GM23248 (cell line): ENCODE measurements around the gene TMEM91. TPM values are rescaled to one million over a fixed set of nuclear protein-coding genes. Genes with fewer than 3 reads are reported as not detected.

Experiments used
- DNase-seq: peaks from one replicate; pipeline ENCODE4 v3.0.0-alpha.2; 2015
- H2AFZ ChIP-seq: fragments of 200-600 bp; sonication (generic); 2 replicates; pipeline ENCODE4 v1.6.1; 2016; ENCODE audit warnings: antibody characterized with exemption
- H3F3A ChIP-seq: fragments of 200-600 bp; sonication (generic); 2 replicates; pipeline ENCODE4 v1.6.1; 2016; ENCODE audit warnings: mild to moderate bottlenecking, antibody characterized with exemption, mixed run types; ENCODE audit not compliant: insufficient read depth
- H3K27ac ChIP-seq: fragments of 200-600 bp; sonication (generic); 2 replicates; pipeline ENCODE4 v1.5.1; 2016; ENCODE audit warnings: mild to moderate bottlenecking
- H3K27me3 ChIP-seq: fragments of 200-600 bp; sonication (generic); replicated peaks from 2 replicates; pipeline ENCODE4 v1.6.1; 2016; ENCODE audit warnings: mild to moderate bottlenecking; ENCODE audit not compliant: insufficient read depth
- H3K36me3 ChIP-seq: fragments of 200-600 bp; sonication (generic); 2 replicates; pipeline ENCODE4 v1.6.1; 2016; ENCODE audit warnings: low read depth, mild to moderate bottlenecking
- H3K4me1 ChIP-seq: fragments of 200-600 bp; sonication (generic); 2 replicates; pipeline ENCODE4 v1.6.1; 2016; ENCODE audit warnings: mild to moderate bottlenecking; ENCODE audit not compliant: insufficient read depth
- H3K4me2 ChIP-seq: fragments of 200-600 bp; sonication (generic); one replicate; pipeline ENCODE4 v1.6.1; 2016; ENCODE audit warnings: mild to moderate bottlenecking; ENCODE audit not compliant: unreplicated experiment
- H3K4me3 ChIP-seq: fragments of 200-600 bp; sonication (generic); 2 replicates; pipeline ENCODE4 v1.5.1; 2016; ENCODE audit warnings: mild to moderate bottlenecking
- H3K79me2 ChIP-seq: fragments of 200-600 bp; sonication (generic); 2 replicates; pipeline ENCODE4 v1.6.1; 2016; ENCODE audit warnings: mild to moderate bottlenecking; ENCODE audit not compliant: insufficient read depth
- H3K9ac ChIP-seq: fragments of 200-600 bp; sonication (generic); 2 replicates; pipeline ENCODE4 v1.6.1; 2016; ENCODE audit warnings: mild to moderate bottlenecking
- H3K9me2 ChIP-seq: fragments of 200-600 bp; sonication (generic); 2 replicates; pipeline ENCODE4 v1.6.1; 2016; ENCODE audit warnings: mixed run types, mild to moderate bottlenecking, moderate library complexity; ENCODE audit not compliant: insufficient read depth
- H3K9me3 ChIP-seq: fragments of 200-600 bp; sonication (generic); one replicate; pipeline ENCODE4 v1.6.1; 2017; ENCODE audit warnings: low read depth
- H4K20me1 ChIP-seq: fragments of 200-600 bp; sonication (generic); 2 replicates; pipeline ENCODE4 v1.6.0; 2016; ENCODE audit not compliant: insufficient read depth
- EZH2 ChIP-seq: fragments of 200-600 bp; sonication (generic); IDR thresholded peaks from 2 replicates; pipeline ENCODE4 v1.6.1; 2018; ENCODE audit warnings: antibody characterized with exemption, mild to moderate bottlenecking; ENCODE audit not compliant: insufficient read depth, poor library complexity, severe bottlenecking
- EZH2phosphoT487 ChIP-seq: fragments of 200-600 bp; sonication (generic); IDR thresholded peaks from 2 replicates; pipeline ENCODE4 v1.6.1; 2018; ENCODE audit warnings: antibody characterized with exemption, moderate library complexity, mild to moderate bottlenecking, low read depth; ENCODE audit not compliant: insufficient read depth
- WGBS, 2 experiments: methylation state at CpG; one replicate each; pipeline ENCODE4 v1.1.6; 2015 to 2017; ENCODE audit warnings: low lambda C conversion rate in 2 of 2, low coverage in 1 of 2; ENCODE audit errors: missing lambda C conversion rate in 2 of 2; 5-methylcytosine and 5-hydroxymethylcytosine counted together
- in situ Hi-C: fragments of 300-500 bp; cut with MboI; formaldehyde crosslinking; loops from 2 replicates; pipeline ENCODE4 v1.15.0; 2020
- polyA plus RNA-seq: library from polyadenylated mRNA; unstranded; fragments of >200 nt; fragmentation: Nextera tagmentation; extraction: Ambion mirVana; gene quantifications from 2 replicates; pipeline ENCODE4 v1.2.1, GENCODE V29; 2016
- total RNA-seq: library from RNA; depleted of rRNA; stranded (reverse); fragments of >200 nt; shearing (Covaris generic); gene quantifications from 2 replicates; pipeline ENCODE4 v1.2.3, GENCODE V29; 2014

TMEM91 gene
- total and polyA plus RNA-seq, 2 experiments from 2014 or later: 5.3 to 6.6 TPM

- Histone ChIP-seq H3F3A (no peaks in the 10 kb centered on the region), H3K4me2 (no peak overlapping the region), H3K9ac (peak overlapping the region; percentile 98; the same call in 1 of the 2 replicates), H3K4me3 (no peak overlapping the region), H3K27ac (no peak overlapping the region), H3K27me3 (no peaks in the 10 kb centered on the region), H3K9me2 (no peaks in the 10 kb centered on the region), H3K9me3 (no peaks in the 10 kb centered on the region), H2AFZ (no peak overlapping the region), H3K79me2 (peaks cover 41% of the 10 kb centered on the region), H3K36me3 (no peaks in the 10 kb centered on the region), H4K20me1 (no peaks in the 10 kb centered on the region), H3K4me1 (peaks cover 8% of the 10 kb centered on the region)
- WGBS, 2 experiments: 65 to 69% methylated on average over 2 of the region's 2 CpGs
- in situ Hi-C loops: no loop called here
- no peak for TF ChIP-seq EZH2phosphoT487
- TF ChIP-seq EZH2: no peak
- DNase-seq: no peak
These were observed 23.2 kb downstream of the TMEM91 start for GRCh38 chr19:41399525-41399924.

DNA sequence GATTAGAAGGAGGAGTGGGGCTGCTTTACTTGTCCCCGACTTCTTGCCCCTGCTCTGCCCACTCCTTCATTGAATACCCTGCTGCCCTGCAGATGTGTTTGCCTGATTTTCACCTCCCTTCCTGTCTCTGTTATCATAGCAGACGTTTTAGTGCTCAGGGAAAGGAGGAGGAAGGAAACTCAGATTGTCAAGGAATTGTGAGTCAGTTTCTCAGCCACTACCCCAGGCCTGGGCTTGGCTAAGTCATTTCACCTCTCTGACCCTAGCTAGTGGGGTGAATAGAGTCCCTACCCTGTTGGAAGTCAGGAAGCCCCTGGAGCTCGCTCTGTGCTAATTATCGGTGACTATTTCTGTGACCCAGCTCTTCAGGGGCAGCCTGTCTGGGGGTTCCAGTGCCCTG lies 25.1 kb downstream of the TMEM91 start:
- no peak overlapping the region for H3K9ac ChIP-seq
- no peaks in the 10 kb centered on the region for H3K9me2 ChIP-seq
- H4K20me1 ChIP-seq: no peaks in the 10 kb centered on the region
- TF ChIP-seq EZH2 (no peak), EZH2phosphoT487 (no peak)
- no peak overlapping the region for H3K27ac ChIP-seq
- H3K4me2 ChIP-seq: no peak overlapping the region
- H3K36me3 ChIP-seq: no peaks in the 10 kb centered on the region
- H3K4me3 ChIP-seq: no peak overlapping the region
- DNase-seq: no peak
- H3K79me2 ChIP-seq: peaks cover 29% of the 10 kb centered on the region
- in situ Hi-C loops: no loop called here
- 77 to 81% methylated on average over 4 of the region's 4 CpGs for WGBS, 2 experiments
- peaks cover 8% of the 10 kb centered on the region for H3K4me1 ChIP-seq
- H2AFZ ChIP-seq: no peak overlapping the region
- no peaks in the 10 kb centered on the region for H3K27me3 ChIP-seq
- no peaks in the 10 kb centered on the region for H3K9me3 ChIP-seq
- no peaks in the 10 kb centered on the region for H3F3A ChIP-seq

DNA sequence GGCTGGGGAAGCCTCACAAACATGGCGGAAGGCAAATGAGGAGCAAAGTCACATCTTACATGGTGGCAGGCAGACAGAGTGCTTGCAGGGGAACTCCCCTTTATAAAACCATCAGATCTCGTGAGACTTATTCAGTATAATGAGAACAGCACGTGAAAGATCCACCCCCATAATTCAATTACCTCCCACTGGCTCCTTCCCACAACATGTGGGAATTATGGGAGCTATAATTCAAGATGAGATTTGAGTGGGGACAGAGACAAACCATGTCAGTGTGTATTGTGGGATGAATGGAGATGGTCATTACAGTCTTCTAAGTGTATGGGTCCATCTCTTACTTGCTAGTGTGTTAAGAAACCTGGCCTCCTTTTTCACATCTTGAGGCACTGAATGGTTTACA lies 25.7 kb downstream of the TMEM91 start:
- Histone ChIP-seq H4K20me1 (no peaks in the 10 kb centered on the region), H3K27ac (no peak overlapping the region), H3K9me3 (no peaks in the 10 kb centered on the region), H3F3A (no peaks in the 10 kb centered on the region), H3K9ac (no peak overlapping the region), H3K4me2 (no peak overlapping the region), H3K27me3 (no peaks in the 10 kb centered on the region), H3K79me2 (peaks cover 25% of the 10 kb centered on the region), H3K4me1 (peaks cover 8% of the 10 kb centered on the region), H3K36me3 (no peaks in the 10 kb centered on the region), H3K4me3 (no peak overlapping the region), H3K9me2 (no peaks in the 10 kb centered on the region), H2AFZ (no peak overlapping the region)
- DNase-seq: no peak
- TF ChIP-seq EZH2phosphoT487: no peak
- no peak for TF ChIP-seq EZH2
- in situ Hi-C loops: no loop called here
- 42 to 48% methylated on average over 3 of the region's 3 CpGs for WGBS, 2 experiments

DNA sequence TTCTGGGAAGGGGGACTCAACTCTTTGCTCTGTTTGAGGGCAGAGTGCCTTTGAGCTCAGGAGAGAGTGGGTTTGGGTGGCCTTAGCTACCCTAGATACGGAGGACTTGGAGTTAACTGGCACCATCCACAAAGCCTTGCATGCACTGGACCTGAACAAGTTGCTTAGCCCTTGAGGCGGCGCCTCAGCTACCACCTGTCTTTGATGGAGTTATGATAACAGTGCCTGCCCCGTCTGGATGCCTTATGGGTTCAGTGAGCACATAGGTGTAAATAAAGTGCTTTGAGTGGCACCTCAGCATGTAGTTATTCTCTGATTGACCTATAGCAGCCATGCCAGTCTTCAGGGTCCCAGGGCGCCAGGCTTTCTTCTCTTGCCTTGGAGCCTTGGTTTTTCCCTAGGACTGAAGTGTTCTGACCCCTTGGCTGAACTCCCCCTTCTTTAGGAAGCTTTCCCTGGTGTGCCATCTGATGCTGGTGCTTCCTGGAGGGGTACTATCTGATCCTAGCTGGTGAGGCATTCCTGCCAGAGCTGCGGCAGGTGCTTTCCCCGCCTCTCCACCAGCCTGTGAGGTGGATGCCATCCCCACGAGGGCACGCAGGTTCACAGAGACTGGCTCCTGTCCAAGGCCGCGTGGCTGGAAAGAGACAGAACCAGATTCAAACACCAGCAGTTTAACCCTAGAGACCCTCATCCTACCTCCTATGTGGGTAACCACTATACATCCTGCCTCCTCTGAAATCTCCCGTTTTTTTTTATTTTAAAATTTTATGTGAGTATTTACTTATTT lies 27.0 kb downstream of the TMEM91 start:
- H3K4me3 ChIP-seq: no peak overlapping the region

More for the DNA sequence above, 27.0 kb downstream of the TMEM91 start:
- in situ Hi-C loops: no loop called here
- Histone ChIP-seq H3K27me3 (no peaks in the 10 kb centered on the region), H3K4me1 (peaks cover 8% of the 10 kb centered on the region), H4K20me1 (no peaks in the 10 kb centered on the region), H3K27ac (no peak overlapping the region), H3K9me3 (no peaks in the 10 kb centered on the region), H2AFZ (no peak overlapping the region), H3K9ac (no peak overlapping the region), H3K4me2 (no peak overlapping the region), H3K9me2 (no peaks in the 10 kb centered on the region), H3F3A (no peaks in the 10 kb centered on the region), H3K79me2 (peaks cover 16% of the 10 kb centered on the region), H3K36me3 (no peaks in the 10 kb centered on the region)
- 77% methylated on average over 11 to 12 of the region's 12 CpGs for WGBS, 2 experiments
- no peak for TF ChIP-seq EZH2
- no peak for TF ChIP-seq EZH2phosphoT487
- no peak for DNase-seq
